PC-9 (cell line): Measurements from ENCODE around the gene MB21D2.

ENCODE experiments used
- EZH2 ChIP-seq: fragments of 200-600 bp; sonication (generic); IDR thresholded peaks from 2 replicates; pipeline ENCODE4 v1.8.0; 2017; ENCODE audit warnings: antibody characterized with exemption, low read depth
- TF ChIP-seq, protein P1 (sequence below): fragments of 200-600 bp; sonication (generic); conservative IDR thresholded peaks from 2 replicates; pipeline ENCODE4 v1.6.1; 2017; ENCODE audit warnings: mixed run types, antibody characterized with exemption, mild to moderate bottlenecking, moderate library complexity

DNA sequence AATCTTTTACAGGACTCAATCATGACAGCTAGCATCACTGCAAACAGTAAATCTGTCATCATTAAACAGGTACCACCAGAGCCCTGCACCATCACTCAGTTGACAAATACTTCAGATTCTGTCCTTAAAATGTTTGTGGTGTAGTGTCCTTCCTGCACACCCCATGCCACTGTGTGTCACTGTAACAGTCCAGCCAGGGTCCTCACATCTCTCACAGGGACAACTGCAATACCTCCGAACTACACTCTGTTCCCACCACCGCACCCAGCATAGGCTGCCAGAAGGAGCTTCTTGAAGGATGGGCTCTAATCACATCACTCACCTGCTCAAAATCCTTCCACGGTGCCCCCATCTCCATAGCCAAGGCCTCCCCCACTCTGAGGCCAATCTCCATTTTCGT, 100.2 kb downstream of the MB21D2 start:
- TF ChIP-seq, protein P1, sequence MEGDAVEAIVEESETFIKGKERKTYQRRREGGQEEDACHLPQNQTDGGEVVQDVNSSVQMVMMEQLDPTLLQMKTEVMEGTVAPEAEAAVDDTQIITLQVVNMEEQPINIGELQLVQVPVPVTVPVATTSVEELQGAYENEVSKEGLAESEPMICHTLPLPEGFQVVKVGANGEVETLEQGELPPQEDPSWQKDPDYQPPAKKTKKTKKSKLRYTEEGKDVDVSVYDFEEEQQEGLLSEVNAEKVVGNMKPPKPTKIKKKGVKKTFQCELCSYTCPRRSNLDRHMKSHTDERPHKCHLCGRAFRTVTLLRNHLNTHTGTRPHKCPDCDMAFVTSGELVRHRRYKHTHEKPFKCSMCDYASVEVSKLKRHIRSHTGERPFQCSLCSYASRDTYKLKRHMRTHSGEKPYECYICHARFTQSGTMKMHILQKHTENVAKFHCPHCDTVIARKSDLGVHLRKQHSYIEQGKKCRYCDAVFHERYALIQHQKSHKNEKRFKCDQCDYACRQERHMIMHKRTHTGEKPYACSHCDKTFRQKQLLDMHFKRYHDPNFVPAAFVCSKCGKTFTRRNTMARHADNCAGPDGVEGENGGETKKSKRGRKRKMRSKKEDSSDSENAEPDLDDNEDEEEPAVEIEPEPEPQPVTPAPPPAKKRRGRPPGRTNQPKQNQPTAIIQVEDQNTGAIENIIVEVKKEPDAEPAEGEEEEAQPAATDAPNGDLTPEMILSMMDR = no peak
- no peak for TF ChIP-seq EZH2
